Measurements from ENCODE around the gene IFT43. TPM values are rescaled to one million over a fixed set of nuclear protein-coding genes. Genes with fewer than 3 reads are reported as not detected.

Gene IFT43
- total RNA-seq, 1 experiment from 2014 or later: 20.3 TPM

DNA sequence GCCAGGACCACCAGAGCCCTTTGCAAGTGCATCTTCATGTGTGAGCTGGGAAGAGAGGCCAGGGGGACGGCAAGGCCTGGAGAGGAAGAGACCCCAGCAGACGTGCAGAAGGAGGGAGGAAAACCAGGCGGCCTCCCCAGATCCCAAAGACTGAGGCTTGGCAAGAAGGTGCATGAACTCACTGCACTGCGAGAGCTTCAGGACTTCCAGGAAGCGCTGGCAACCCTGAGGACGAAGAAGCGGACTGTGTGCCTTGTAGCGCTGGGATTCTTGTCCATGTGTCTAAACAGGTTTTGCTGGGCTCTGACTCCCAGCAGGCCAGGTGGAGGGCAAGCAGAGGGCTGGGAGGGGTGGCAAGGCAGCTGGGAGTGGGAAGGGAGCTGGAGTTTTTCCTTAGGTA lies 4.7 kb upstream of the IFT43 start:
- Histone ChIP-seq H3K27me3 (replicated peaks; ENCODE audit: insufficient read depth, low read depth, low read length, poor library complexity) (no peaks in the 10 kb centered on the region), H3K4me1 (ENCODE audit: insufficient read depth, low read length, poor library complexity, severe bottlenecking) (peaks cover 9% of the 10 kb centered on the region), H3K27ac (ENCODE audit: low read depth, low read length, poor library complexity, severe bottlenecking) (no peak overlapping the region), H3K9me3 (ENCODE audit: low read depth, low read length, poor library complexity, severe bottlenecking) (no peaks in the 10 kb centered on the region), H3K36me3 (ENCODE audit: insufficient read depth, low read length, poor library complexity, severe bottlenecking) (no peaks in the 10 kb centered on the region), H3K4me3 (ENCODE audit: low read depth, low read length, poor library complexity, severe bottlenecking) (peak overlapping the region; percentile 95)
- TF ChIP-seq EZH2 (IDR thresholded peaks at IDR 0.05; ENCODE audit: borderline replicate concordance, low read depth, low read length, poor library complexity, severe bottlenecking): no peak
- TF ChIP-seq, protein P1, sequence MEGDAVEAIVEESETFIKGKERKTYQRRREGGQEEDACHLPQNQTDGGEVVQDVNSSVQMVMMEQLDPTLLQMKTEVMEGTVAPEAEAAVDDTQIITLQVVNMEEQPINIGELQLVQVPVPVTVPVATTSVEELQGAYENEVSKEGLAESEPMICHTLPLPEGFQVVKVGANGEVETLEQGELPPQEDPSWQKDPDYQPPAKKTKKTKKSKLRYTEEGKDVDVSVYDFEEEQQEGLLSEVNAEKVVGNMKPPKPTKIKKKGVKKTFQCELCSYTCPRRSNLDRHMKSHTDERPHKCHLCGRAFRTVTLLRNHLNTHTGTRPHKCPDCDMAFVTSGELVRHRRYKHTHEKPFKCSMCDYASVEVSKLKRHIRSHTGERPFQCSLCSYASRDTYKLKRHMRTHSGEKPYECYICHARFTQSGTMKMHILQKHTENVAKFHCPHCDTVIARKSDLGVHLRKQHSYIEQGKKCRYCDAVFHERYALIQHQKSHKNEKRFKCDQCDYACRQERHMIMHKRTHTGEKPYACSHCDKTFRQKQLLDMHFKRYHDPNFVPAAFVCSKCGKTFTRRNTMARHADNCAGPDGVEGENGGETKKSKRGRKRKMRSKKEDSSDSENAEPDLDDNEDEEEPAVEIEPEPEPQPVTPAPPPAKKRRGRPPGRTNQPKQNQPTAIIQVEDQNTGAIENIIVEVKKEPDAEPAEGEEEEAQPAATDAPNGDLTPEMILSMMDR (conservative IDR thresholded peaks at IDR 0.05; ENCODE audit: low read depth, low read length): no peak
- intact Hi-C loops (cut with micrococcal nuclease; ENCODE audit: unreplicated experiment): loop anchor here (5.0 kb wide), 3 partner anchors 74 to 674 kb away; partner anchors contain the start of gene FLVCR2
- no peak for DNase-seq (ENCODE audit: low spot score)
- ChIA-PET POLR2A (ENCODE audit: low non-redundant PET) (no interaction called here), CTCF (no interaction called here)
- BruUV-seq (replicated peaks): no TSS peak

DNA sequence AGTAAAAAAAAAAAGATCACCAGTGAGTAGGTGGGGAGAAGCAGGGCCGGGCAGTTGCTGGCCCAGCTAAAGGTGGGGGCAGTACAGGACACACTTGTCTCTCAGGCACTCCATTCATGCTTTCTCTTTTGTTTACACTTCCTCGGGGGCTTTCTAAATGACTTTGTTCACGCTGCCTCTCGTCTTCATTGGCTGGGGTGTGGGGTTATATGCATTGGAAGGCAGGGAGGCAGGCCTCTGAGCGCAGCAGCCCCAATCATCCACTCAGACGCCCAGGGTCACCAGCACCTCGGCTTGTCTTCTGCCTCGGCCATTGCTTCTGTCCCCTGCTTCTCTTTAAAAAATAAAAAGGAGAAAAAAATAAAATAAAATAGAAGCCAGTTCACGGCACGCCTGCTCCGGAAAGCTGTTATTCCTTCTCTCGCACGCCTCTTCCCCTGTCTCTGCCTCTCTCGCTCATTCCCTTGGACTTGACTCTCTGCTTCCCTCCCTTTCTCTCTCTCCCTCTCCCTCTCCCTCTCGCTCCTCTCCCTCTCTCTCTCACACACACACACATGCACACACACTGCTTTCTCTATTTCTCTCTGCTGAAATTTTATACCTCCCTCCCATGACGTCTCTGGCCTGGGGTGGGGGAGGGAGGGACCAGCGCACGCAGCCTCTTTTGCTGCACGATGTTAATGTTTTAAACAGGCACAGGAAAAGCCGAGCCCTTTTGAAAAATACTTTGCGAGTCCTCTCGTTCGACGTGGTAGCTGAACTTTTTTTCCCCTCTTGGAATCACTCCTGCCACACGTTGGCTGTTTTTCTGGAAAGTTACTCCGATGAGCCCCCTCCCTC lies 3.9 kb upstream of the IFT43 start, which contains the start of gene TGFB3:
Gene TGFB3, minus strand, starts transcription at position 570 of the 840 bp plus-strand sequence. CDS start 1,102 bp downstream, outside the sequence.
- DNase-seq (ENCODE audit: low spot score): peak; percentile 92
- Histone ChIP-seq H3K27me3 (replicated peaks; ENCODE audit: insufficient read depth, low read depth, low read length, poor library complexity) (no peaks in the 10 kb centered on the region), H3K4me3 (ENCODE audit: low read depth, low read length, poor library complexity, severe bottlenecking) (peak within 1 kb of the TSS; percentile 95), H3K9me3 (ENCODE audit: low read depth, low read length, poor library complexity, severe bottlenecking) (no peaks in the 10 kb centered on the region), H3K36me3 (ENCODE audit: insufficient read depth, low read length, poor library complexity, severe bottlenecking) (no peaks in the 10 kb centered on the region), H3K27ac (ENCODE audit: low read depth, low read length, poor library complexity, severe bottlenecking) (peak within 1 kb of the TSS; percentile 92), H3K4me1 (ENCODE audit: insufficient read depth, low read length, poor library complexity, severe bottlenecking) (peaks cover 9% of the 10 kb centered on the region)
- ChIA-PET POLR2A (ENCODE audit: low non-redundant PET) (no interaction called here), CTCF (interaction anchor here (0.6 to 2.1 kb wide), 5 partner anchors 75 to 404 kb away, joined by 3 to 57 read pairs (median 7); no protein-coding TSS in a partner anchor)
- TF ChIP-seq, protein P1 (conservative IDR thresholded peaks at IDR 0.05; ENCODE audit: low read depth, low read length): no peak
- no peak for TF ChIP-seq EZH2 (IDR thresholded peaks at IDR 0.05; ENCODE audit: borderline replicate concordance, low read depth, low read length, poor library complexity, severe bottlenecking)
- intact Hi-C loops (cut with micrococcal nuclease; ENCODE audit: unreplicated experiment): loop anchor here (1.0 to 5.0 kb wide), 4 partner anchors 74 to 674 kb away; partner anchors contain the start of gene FLVCR2
- TSS peak; percentile 93 for BruUV-seq (replicated peaks)

DNA sequence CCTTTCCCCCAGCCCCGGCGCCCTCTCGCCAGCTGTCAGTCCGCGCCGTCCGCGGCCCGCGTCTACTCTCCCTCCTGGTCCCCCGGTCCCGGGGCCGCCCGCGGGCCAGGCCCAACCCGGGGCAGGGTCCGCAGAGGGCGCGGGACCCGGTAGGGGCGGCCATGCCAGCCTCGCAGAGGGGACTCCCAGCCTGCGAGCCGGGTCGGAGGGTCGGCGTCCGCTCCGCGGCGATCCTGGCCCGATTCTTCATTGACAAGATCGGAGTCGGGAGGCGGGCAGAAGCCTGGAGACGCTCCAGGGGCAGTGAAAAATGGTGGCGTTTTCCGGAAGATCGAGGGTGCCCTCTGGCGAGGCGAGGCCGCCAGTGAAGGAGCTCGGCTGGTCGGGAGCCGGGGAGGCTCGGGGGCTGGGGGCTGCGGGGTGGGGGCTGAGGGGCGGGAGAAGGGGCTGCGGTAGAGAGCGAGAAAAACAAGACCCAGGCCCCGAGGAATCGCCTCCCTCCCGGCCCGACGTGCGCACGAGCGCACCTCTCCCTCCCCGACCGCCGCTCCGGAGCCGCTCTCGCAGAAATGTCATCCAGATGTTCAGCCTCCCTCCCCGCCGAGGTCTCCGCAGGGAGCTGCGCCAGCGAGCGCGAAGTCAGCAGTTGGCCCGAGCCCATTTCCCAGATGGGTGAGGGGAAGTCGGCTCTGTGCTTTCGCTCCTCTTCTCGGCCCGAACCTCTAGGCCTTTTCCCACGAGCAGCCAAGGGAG lies 3.1 kb upstream of the IFT43 start:
- BruUV-seq (replicated peaks): no TSS peak
- H3K36me3 ChIP-seq (ENCODE audit: insufficient read depth, low read length, poor library complexity, severe bottlenecking): no peaks in the 10 kb centered on the region
- POLR2A ChIA-PET (ENCODE audit: low non-redundant PET): no interaction called here
- intact Hi-C loops (cut with micrococcal nuclease; ENCODE audit: unreplicated experiment): loop anchor here (1.0 to 5.0 kb wide), 4 partner anchors 75 to 675 kb away; partner anchors contain the start of gene FLVCR2
- TF ChIP-seq, protein P1 (conservative IDR thresholded peaks at IDR 0.05; ENCODE audit: low read depth, low read length): peak; percentile 60
- no peak for TF ChIP-seq EZH2 (IDR thresholded peaks at IDR 0.05; ENCODE audit: borderline replicate concordance, low read depth, low read length, poor library complexity, severe bottlenecking)
- peak overlapping the region; percentile 92 for H3K27ac ChIP-seq (ENCODE audit: low read depth, low read length, poor library complexity, severe bottlenecking)
- no peaks in the 10 kb centered on the region for H3K9me3 ChIP-seq (ENCODE audit: low read depth, low read length, poor library complexity, severe bottlenecking)
- peak overlapping the region; percentile 95 for H3K4me3 ChIP-seq (ENCODE audit: low read depth, low read length, poor library complexity, severe bottlenecking)
- no peaks in the 10 kb centered on the region for H3K27me3 ChIP-seq (replicated peaks; ENCODE audit: insufficient read depth, low read depth, low read length, poor library complexity)
- CTCF ChIA-PET: interaction anchor here (0.6 to 2.1 kb wide), 7 partner anchors 76 to 405 kb away, joined by 3 to 57 read pairs (median 4); partner anchors contain the start of genes ERG28 and TTLL5
- DNase-seq (ENCODE audit: low spot score): peak; percentile 89
- H3K4me1 ChIP-seq (ENCODE audit: insufficient read depth, low read length, poor library complexity, severe bottlenecking): peaks cover 9% of the 10 kb centered on the region
